ENCODE results near the gene FBXO47. TPM values are rescaled to one million over a fixed set of nuclear protein-coding genes. Genes with fewer than 3 reads are reported as not detected.
A peak's percentile ranks its signal among the peaks of the same experiment; 100 is the strongest.
"Not testable (repeated sequence)": the region's sequence is repeated elsewhere in the genome, so short reads cannot be mapped to it uniquely, and the experiment has no call there.

FBXO47 gene
- total RNA-seq, 1 donor from 2014 or later: not detected

- H3K4me3 ChIP-seq: no peak overlapping the region
- peak overlapping the region; percentile 18 for H3K27ac ChIP-seq
- peak; percentile 82 for TF ChIP-seq CTCF (IDR thresholded peaks at IDR 0.05)
- H3K4me1 ChIP-seq: no peaks in the 10 kb centered on the region
- no peaks in the 10 kb centered on the region for H3K27me3 ChIP-seq (ENCODE audit: low read depth)
- intact Hi-C loops (cut with DNase I): no loop called here
- DNase-seq (no peak), ATAC-seq (peak; percentile 76 to 82)
- H3K9me3 ChIP-seq: no peaks in the 10 kb centered on the region
- no peaks in the 10 kb centered on the region for H3K36me3 ChIP-seq
Measured at GRCh38 chr17:38982858-38983746, 15.9 kb upstream of the FBXO47 start.

- no peaks in the 10 kb centered on the region for H3K4me1 ChIP-seq
- H3K27me3 ChIP-seq (ENCODE audit: low read depth): no peaks in the 10 kb centered on the region
- no peaks in the 10 kb centered on the region for H3K36me3 ChIP-seq
- H3K4me3 ChIP-seq: no peak overlapping the region
- no peak overlapping the region for H3K27ac ChIP-seq
- no peak for TF ChIP-seq CTCF (IDR thresholded peaks at IDR 0.05)
- intact Hi-C loops (cut with DNase I): no loop called here
- DNase-seq: no peak
- no peaks in the 10 kb centered on the region for H3K9me3 ChIP-seq
- ATAC-seq: no peak
Measured at GRCh38 chr17:38981636-38982035, 14.4 kb upstream of the FBXO47 start.

- ATAC-seq: no peak
Measured at GRCh38 chr17:38980490-38981217, 13.5 kb upstream of the FBXO47 start.

GRCh38 chr17:38978180-38978579 lies 11.0 kb upstream of the FBXO47 start:
- H3K4me3 ChIP-seq: no peak overlapping the region
- no peaks in the 10 kb centered on the region for H3K9me3 ChIP-seq
- H3K27ac ChIP-seq: no peak overlapping the region
- no peaks in the 10 kb centered on the region for H3K36me3 ChIP-seq
- TF ChIP-seq CTCF (IDR thresholded peaks at IDR 0.05): no peak
- H3K27me3 ChIP-seq (ENCODE audit: low read depth): no peaks in the 10 kb centered on the region
- peaks cover 5% of the 10 kb centered on the region for H3K4me1 ChIP-seq
- ATAC-seq (no peak), DNase-seq (no peak)
- intact Hi-C loops (cut with DNase I): no loop called here

More at GRCh38 chr17:38980490-38981217, 13.5 kb upstream of the FBXO47 start:
- peaks cover 5% of the 10 kb centered on the region for H3K4me1 ChIP-seq
- H3K4me3 ChIP-seq: no peak overlapping the region
- H3K36me3 ChIP-seq: no peaks in the 10 kb centered on the region
- H3K27me3 ChIP-seq (ENCODE audit: low read depth): no peaks in the 10 kb centered on the region
- no peaks in the 10 kb centered on the region for H3K9me3 ChIP-seq
- no peak overlapping the region for H3K27ac ChIP-seq
- intact Hi-C loops (cut with DNase I): no loop called here
- no peak for DNase-seq
- TF ChIP-seq CTCF (IDR thresholded peaks at IDR 0.05): no peak

GRCh38 chr17:38976187-38976551 lies 9.0 kb upstream of the FBXO47 start:
- DNase-seq; H3K27me3 ChIP-seq (ENCODE audit: low read depth); intact Hi-C loops (cut with DNase I); H3K36me3 ChIP-seq; H3K27ac ChIP-seq; H3K4me3 ChIP-seq; H3K9me3 ChIP-seq; H3K4me1 ChIP-seq: not testable (repeated sequence)
- peak; percentile 52 to 57 for ATAC-seq

DNA sequence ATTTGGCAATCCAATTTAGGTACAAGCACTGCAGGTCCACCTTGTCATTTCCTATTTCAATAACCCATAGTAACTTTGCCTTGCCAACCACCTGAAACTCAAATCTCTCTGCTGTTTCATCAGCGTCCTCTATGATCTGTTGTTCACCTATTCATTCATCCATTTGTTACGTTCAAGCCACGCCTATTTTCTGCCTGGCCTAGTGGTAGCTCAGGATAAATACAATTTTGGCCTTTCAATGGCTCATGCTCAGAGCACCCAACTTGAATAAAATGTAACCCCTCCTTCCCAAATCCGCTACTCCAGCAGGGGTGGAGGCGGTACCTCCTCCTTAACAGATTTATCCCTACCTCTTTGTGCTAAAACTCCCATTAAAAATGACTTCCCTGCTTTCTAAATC lies 3.6 kb upstream of the FBXO47 start:
- H3K27me3 ChIP-seq (ENCODE audit: low read depth): no peaks in the 10 kb centered on the region
- TF ChIP-seq CTCF (IDR thresholded peaks at IDR 0.05): no peak
- DNase-seq (no peak), ATAC-seq (no peak)
- H3K36me3 ChIP-seq: no peaks in the 10 kb centered on the region
- peaks cover under 1% of the 10 kb centered on the region for H3K4me1 ChIP-seq
- intact Hi-C loops (cut with DNase I): no loop called here
- H3K9me3 ChIP-seq: no peaks in the 10 kb centered on the region
- no peak overlapping the region for H3K4me3 ChIP-seq
- H3K27ac ChIP-seq: no peak overlapping the region
